Large intestine (tissue), 3 donors: Measurements from ENCODE around the gene LMO2. TPM values are rescaled to one million over a fixed set of nuclear protein-coding genes. Genes with fewer than 3 reads are reported as not detected.
"Not testable (repeated sequence)": the region's sequence is repeated elsewhere in the genome, so short reads cannot be mapped to it uniquely, and the experiment has no call there.

Experiments
- DNase-seq, 2 donors: peaks; one replicate each; pipeline versions ENCODE4 v3.0.0 to v3.0.0-alpha.2; 2013
- H3K27ac ChIP-seq: one replicate; pipeline ENCODE4 v1.5.1; 2013; ENCODE audit warnings: low read length
- H3K27me3 ChIP-seq: 2 replicates; pipeline ENCODE4 v1.6.1; 2013; ENCODE audit warnings: low read length; ENCODE audit not compliant: control insufficient read depth, insufficient read depth
- H3K36me3 ChIP-seq: 2 replicates; pipeline ENCODE4 v1.6.1; 2013; ENCODE audit warnings: low read length; ENCODE audit not compliant: control insufficient read depth, insufficient read depth
- H3K4me1 ChIP-seq: one replicate; pipeline ENCODE4 v1.6.1; 2013; ENCODE audit warnings: low read length; ENCODE audit not compliant: control insufficient read depth, insufficient read depth
- H3K4me3 ChIP-seq: one replicate; pipeline ENCODE4 v1.5.1; 2013; ENCODE audit warnings: low read length
- H3K9me3 ChIP-seq: one replicate; pipeline ENCODE4 v1.6.1; 2013; ENCODE audit warnings: mild to moderate bottlenecking, low read depth, low read length, moderate library complexity; ENCODE audit not compliant: control insufficient read depth
- WGBS: methylation state at CpG from one replicate; pipeline ENCODE4 v1.1.5; 2013; ENCODE audit warnings: low lambda C conversion rate; ENCODE audit not compliant: insufficient coverage; 5-methylcytosine and 5-hydroxymethylcytosine counted together
- polyA plus RNA-seq: library from polyadenylated mRNA; unstranded; fragments of 120-200 nt; gene quantifications from one replicate; pipeline ENCODE4 v1.2.1, GENCODE V29; 2013

LMO2 gene
- polyA plus RNA-seq, 1 donor = 11.8 TPM

DNA sequence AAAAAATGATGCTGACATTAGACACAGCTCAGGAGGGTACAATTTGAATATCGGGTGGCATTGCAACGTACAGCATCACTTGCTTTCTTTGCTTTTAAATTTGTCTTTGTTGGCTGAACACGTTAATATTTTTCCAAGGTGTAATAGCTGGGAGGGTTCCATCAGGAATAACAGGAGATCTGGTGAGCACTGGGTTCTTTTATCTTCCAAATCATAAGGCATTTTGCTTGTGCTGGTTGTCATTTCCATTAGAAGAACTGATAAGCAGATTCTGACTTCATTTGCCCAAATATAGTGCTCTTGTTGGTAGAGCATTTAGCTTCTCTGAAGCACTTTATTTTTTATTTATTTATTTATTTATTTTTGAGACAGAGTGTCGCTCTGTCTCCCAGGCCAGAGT, 48.9 kb downstream of the LMO2 start:
- Histone ChIP-seq H3K9me3 (no peaks in the 10 kb centered on the region), H3K36me3 (no peaks in the 10 kb centered on the region), H3K27me3 (peaks cover 31% of the 10 kb centered on the region), H3K4me1 (no peaks in the 10 kb centered on the region), H3K27ac (no peak overlapping the region), H3K4me3 (no peak overlapping the region)
- 68% methylated on average over 2 of the region's 4 CpGs for WGBS
- DNase-seq = no peak

DNA sequence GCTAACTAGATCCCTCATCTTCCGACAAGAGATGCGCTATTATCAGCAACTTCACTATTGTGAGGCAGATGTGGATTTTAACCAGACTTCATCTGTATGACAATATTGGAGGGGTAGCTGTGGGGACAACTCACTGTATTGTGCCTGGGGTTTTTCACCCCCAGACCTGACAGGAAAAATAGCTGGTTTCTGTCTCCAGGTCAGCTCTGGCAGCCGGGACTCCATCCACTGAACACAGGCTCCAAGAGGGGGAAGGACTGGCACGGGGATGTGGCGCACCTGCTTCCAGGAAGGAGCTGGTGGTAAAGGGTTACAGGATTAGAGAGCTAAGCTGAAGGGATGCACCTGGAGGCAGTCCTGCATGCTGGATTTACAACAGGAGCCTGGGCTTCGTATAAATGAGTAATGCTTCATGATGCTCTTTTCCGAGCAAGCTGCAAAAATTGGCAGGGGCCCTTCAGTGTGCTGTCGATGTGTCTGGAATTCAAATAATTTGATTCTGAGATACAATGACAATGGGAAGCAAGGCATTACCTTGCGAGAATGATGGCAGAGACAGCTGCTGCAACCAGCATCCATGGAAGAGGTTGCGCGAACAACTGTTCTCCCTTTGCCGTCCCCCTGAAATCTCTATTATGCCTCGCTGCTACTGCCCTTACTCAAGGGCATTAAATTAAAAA, 49.5 kb downstream of the LMO2 start:
- Histone ChIP-seq H3K9me3 (no peaks in the 10 kb centered on the region), H3K27ac (no peak overlapping the region), H3K27me3 (peaks cover 30% of the 10 kb centered on the region), H3K4me3 (no peak overlapping the region), H3K36me3 (no peaks in the 10 kb centered on the region), H3K4me1 (no peaks in the 10 kb centered on the region)
- 80% methylated on average over 1 of the region's 13 CpGs for WGBS
- no peak for DNase-seq

GRCh38 chr11:33838234-33838633, 53.6 kb downstream of the LMO2 start:
- WGBS = no CpG with 5 or more reads among the region's 3 CpGs
- not testable (repeated sequence) for DNase-seq, H3K27ac ChIP-seq, H3K4me3 ChIP-seq, H3K36me3 ChIP-seq, H3K9me3 ChIP-seq, H3K4me1 ChIP-seq
- peaks cover 23% of the 10 kb centered on the region for H3K27me3 ChIP-seq

GRCh38 chr11:33837334-33837733, 54.5 kb downstream of the LMO2 start:
- peaks cover 26% of the 10 kb centered on the region for H3K27me3 ChIP-seq
- not testable (repeated sequence) for H3K9me3 ChIP-seq, H3K27ac ChIP-seq, DNase-seq, H3K36me3 ChIP-seq, H3K4me1 ChIP-seq, H3K4me3 ChIP-seq
- 95% methylated on average over 3 of the region's 5 CpGs for WGBS

- no peaks in the 10 kb centered on the region for H3K9me3 ChIP-seq
- no peak overlapping the region for H3K27ac ChIP-seq
- no peaks in the 10 kb centered on the region for H3K36me3 ChIP-seq
- WGBS = 81% methylated on average over 3 of the region's 5 CpGs
- H3K4me1 ChIP-seq = no peaks in the 10 kb centered on the region
- H3K4me3 ChIP-seq = no peak overlapping the region
- peaks cover 26% of the 10 kb centered on the region for H3K27me3 ChIP-seq
- no peak for DNase-seq
Measured at GRCh38 chr11:33835143-33835878, 56.6 kb downstream of the LMO2 start.

- no peak overlapping the region for H3K4me3 ChIP-seq
- H3K27ac ChIP-seq = no peak overlapping the region
- peaks cover 45% of the 10 kb centered on the region for H3K27me3 ChIP-seq
- H3K4me1 ChIP-seq = peaks cover 3% of the 10 kb centered on the region
- no peaks in the 10 kb centered on the region for H3K36me3 ChIP-seq
- 90% methylated on average over 2 of the region's 16 CpGs for WGBS
- no peak for DNase-seq
- H3K9me3 ChIP-seq = peaks cover 4% of the 10 kb centered on the region
Measured at GRCh38 chr11:33832676-33833075, 59.2 kb downstream of the LMO2 start.

GRCh38 chr11:33830903-33831648, 60.8 kb downstream of the LMO2 start:
- no peak overlapping the region for H3K4me3 ChIP-seq
- H3K36me3 ChIP-seq = no peaks in the 10 kb centered on the region
- no peak for DNase-seq
- H3K27me3 ChIP-seq = peaks cover 56% of the 10 kb centered on the region
- peaks cover 3% of the 10 kb centered on the region for H3K4me1 ChIP-seq
- no CpG with 5 or more reads among the region's 6 CpGs for WGBS
- H3K9me3 ChIP-seq = peaks cover 4% of the 10 kb centered on the region
- no peak overlapping the region for H3K27ac ChIP-seq

- 0% methylated on average over 1 of the region's 10 CpGs for WGBS
- Histone ChIP-seq H3K4me3 (peak overlapping the region; percentile 31), H3K4me1 (peaks cover 3% of the 10 kb centered on the region), H3K9me3 (peaks cover 4% of the 10 kb centered on the region), H3K27me3 (peaks cover 63% of the 10 kb centered on the region), H3K36me3 (no peaks in the 10 kb centered on the region), H3K27ac (no peak overlapping the region)
- DNase-seq = peak; percentile 35 to 49
Measured at GRCh38 chr11:33829430-33830141, 62.3 kb downstream of the LMO2 start.

- Histone ChIP-seq H3K4me1 (peaks cover 3% of the 10 kb centered on the region), H3K27ac (no peak overlapping the region), H3K36me3 (no peaks in the 10 kb centered on the region), H3K27me3 (peaks cover 62% of the 10 kb centered on the region), H3K9me3 (peaks cover 4% of the 10 kb centered on the region), H3K4me3 (peak overlapping the region; percentile 31)
- WGBS = no CpG with 5 or more reads among the region's 56 CpGs
- no peak for DNase-seq
Measured at GRCh38 chr11:33828604-33829429, 63.1 kb downstream of the LMO2 start.
